Measurements from ENCODE around the gene LILRA5.

LILRA5 gene

GRCh38 chr19:54266133-54266532 is 46.8 kb downstream of the LILRA5 start:
- H3K36me3 ChIP-seq (ENCODE audit: insufficient read depth, low read length), result no peaks in the 10 kb centered on the region
- no peaks in the 10 kb centered on the region for H3K9me3 ChIP-seq (ENCODE audit: low read length)
- H3K4me3 ChIP-seq (ENCODE audit: low read depth in 1 of 2, low read length in 2 of 2), result no peak overlapping the region
- no peaks in the 10 kb centered on the region for H3K27me3 ChIP-seq (ENCODE audit: control insufficient read depth in 1 of 2, insufficient read depth in 2 of 2, low read length in 2 of 2)
- no peak overlapping the region for H3K27ac ChIP-seq (ENCODE audit: low read depth, low read length)
- H3K4me1 ChIP-seq (ENCODE audit: insufficient read depth, low read length), result no peaks in the 10 kb centered on the region
- H3K9ac ChIP-seq (ENCODE audit: low read length), result no peak overlapping the region

- Histone ChIP-seq H3K4me1 (ENCODE audit: insufficient read depth, low read length) (no peaks in the 10 kb centered on the region), H3K4me3 (ENCODE audit: low read depth in 1 of 2, low read length in 2 of 2) (no peak overlapping the region), H3K36me3 (ENCODE audit: insufficient read depth, low read length) (no peaks in the 10 kb centered on the region), H3K27ac (ENCODE audit: low read depth, low read length) (no peak overlapping the region), H3K27me3 (ENCODE audit: control insufficient read depth in 1 of 2, insufficient read depth in 2 of 2, low read length in 2 of 2) (peaks cover 0 to under 1% of the 10 kb centered on the region in 2 donors), H3K9ac (ENCODE audit: low read length) (no peak overlapping the region), H3K9me3 (ENCODE audit: low read length) (no peaks in the 10 kb centered on the region)
These were observed 50.5 kb downstream of the LILRA5 start for GRCh38 chr19:54262470-54262869.

- Histone ChIP-seq H3K27ac (ENCODE audit: low read depth, low read length) (no peak overlapping the region), H3K9me3 (ENCODE audit: low read length) (no peaks in the 10 kb centered on the region), H3K9ac (ENCODE audit: low read length) (no peak overlapping the region), H3K4me3 (ENCODE audit: low read depth in 1 of 2, low read length in 2 of 2) (no peak overlapping the region), H3K4me1 (ENCODE audit: insufficient read depth, low read length) (no peaks in the 10 kb centered on the region), H3K27me3 (ENCODE audit: control insufficient read depth in 1 of 2, insufficient read depth in 2 of 2, low read length in 2 of 2) (peaks cover 0 to 3% of the 10 kb centered on the region in 2 donors), H3K36me3 (ENCODE audit: insufficient read depth, low read length) (no peaks in the 10 kb centered on the region)
These were observed 50.9 kb downstream of the LILRA5 start for GRCh38 chr19:54262066-54262465.

- no peaks in the 10 kb centered on the region for H3K4me1 ChIP-seq (ENCODE audit: insufficient read depth, low read length)
- peaks cover 0 to 23% of the 10 kb centered on the region in 2 donors for H3K27me3 ChIP-seq (ENCODE audit: control insufficient read depth in 1 of 2, insufficient read depth in 2 of 2, low read length in 2 of 2)
- H3K27ac ChIP-seq (ENCODE audit: low read depth, low read length), result no peak within 1 kb of the TSS
- no peaks in the 10 kb centered on the region for H3K36me3 ChIP-seq (ENCODE audit: insufficient read depth, low read length)
- H3K9me3 ChIP-seq (ENCODE audit: low read length), result no peaks in the 10 kb centered on the region
- H3K9ac ChIP-seq (ENCODE audit: low read length), result no peak within 1 kb of the TSS
- H3K4me3 ChIP-seq (ENCODE audit: low read depth in 1 of 2, low read length in 2 of 2), result no peak within 1 kb of the TSS
These were observed 55.9 kb downstream of the LILRA5 start, which contains the start of gene LILRB5 for GRCh38 chr19:54257116-54257480. TSS of gene LILRB5 (minus strand) at chr19:54257273. CDS start at chr19:54257193, 80 bp downstream.

Measured in muscle layer of colon (tissue), 2 donors.